ENCODE results near the gene SERHL2. TPM values are rescaled to one million over a fixed set of nuclear protein-coding genes. Genes with fewer than 3 reads are reported as not detected.
"Not testable (repeated sequence)": the region's sequence is repeated elsewhere in the genome, so short reads cannot be mapped to it uniquely, and the experiment has no call there.

The SERHL2 gene
- total RNA-seq, 2 experiments from 2014 or later = 1.1 to 1.4 TPM

GRCh38 chr22:42536166-42536565 lies 17.6 kb upstream of the SERHL2 start:
- ATAC-seq (no peak), DNase-seq (no peak)
- Mint-ChIP-seq H3K4me1 (ENCODE audit: low read depth) (peaks cover 27% of the 10 kb centered on the region), H3K4me3 (no peak overlapping the region), H3K27ac (no peak overlapping the region), H3K9me3 (no peaks in the 10 kb centered on the region), H3K27me3 (peaks cover 2% of the 10 kb centered on the region), H3K36me3 (ENCODE audit: low read depth) (no peaks in the 10 kb centered on the region)
- no peak for TF ChIP-seq CTCF (IDR thresholded peaks at IDR 0.05)
- CTCF ChIA-PET = no interaction called here
- POLR2A ChIA-PET = interaction anchor here (0.9 kb wide), 1 partner anchor 9 kb away, joined by 3 read pairs; no protein-coding TSS in a partner anchor
- intact Hi-C loops (cut with micrococcal nuclease) = no loop called here

GRCh38 chr22:42536634-42537033 lies 17.1 kb upstream of the SERHL2 start:
- POLR2A ChIA-PET = interaction anchor here (0.9 kb wide), 1 partner anchor 9 kb away, joined by 3 read pairs; no protein-coding TSS in a partner anchor
- H3K36me3 Mint-ChIP-seq (ENCODE audit: low read depth); H3K27me3 Mint-ChIP-seq; DNase-seq; CTCF ChIA-PET; H3K4me3 Mint-ChIP-seq; H3K9me3 Mint-ChIP-seq; H3K27ac Mint-ChIP-seq; ATAC-seq; intact Hi-C loops (cut with micrococcal nuclease): not testable (repeated sequence)
- H3K4me1 Mint-ChIP-seq (ENCODE audit: low read depth) = peaks cover 27% of the 10 kb centered on the region

GRCh38 chr22:42537199-42537831 lies 16.4 kb upstream of the SERHL2 start:
- H3K36me3 Mint-ChIP-seq (ENCODE audit: low read depth); H3K27me3 Mint-ChIP-seq; H3K9me3 Mint-ChIP-seq; intact Hi-C loops (cut with micrococcal nuclease); CTCF ChIA-PET; H3K4me3 Mint-ChIP-seq: not testable (repeated sequence)
- ATAC-seq (peak; percentile 76), DNase-seq (peak; percentile 22)
- Mint-ChIP-seq H3K27ac (peak overlapping the region; percentile 57), H3K4me1 (ENCODE audit: low read depth) (peaks cover 26% of the 10 kb centered on the region)
- POLR2A ChIA-PET = interaction anchor here (0.9 to 1.2 kb wide), 2 partner anchors 10 to 77 kb away, joined by 3 read pairs; partner anchors contain the start of gene POLDIP3

- POLR2A ChIA-PET = not testable (repeated sequence)
Measured at GRCh38 chr22:42539236-42539771, 14.5 kb upstream of the SERHL2 start.

GRCh38 chr22:42544686-42545085 lies 9.1 kb upstream of the SERHL2 start:
- ChIA-PET CTCF (interaction anchor here (1.9 kb wide), 1 partner anchor 16 kb away, joined by 5 read pairs; no protein-coding TSS in a partner anchor), POLR2A (interaction anchor here (1.3 kb wide), 1 partner anchor 70 kb away, joined by 3 read pairs; the partner anchor contains the start of gene POLDIP3)
- Mint-ChIP-seq H3K9me3 (no peaks in the 10 kb centered on the region), H3K27ac (no peak overlapping the region), H3K36me3 (ENCODE audit: low read depth) (no peaks in the 10 kb centered on the region), H3K4me3 (no peak overlapping the region), H3K27me3 (no peaks in the 10 kb centered on the region), H3K4me1 (ENCODE audit: low read depth) (no peaks in the 10 kb centered on the region)
- DNase-seq = no peak
- no peak for TF ChIP-seq CTCF (IDR thresholded peaks at IDR 0.05)
- ATAC-seq = no peak
- intact Hi-C loops (cut with micrococcal nuclease) = no loop called here

More at GRCh38 chr22:42539236-42539771, 14.5 kb upstream of the SERHL2 start:
- H3K27ac Mint-ChIP-seq; H3K27me3 Mint-ChIP-seq; H3K9me3 Mint-ChIP-seq; H3K4me3 Mint-ChIP-seq; DNase-seq; H3K36me3 Mint-ChIP-seq (ENCODE audit: low read depth); intact Hi-C loops (cut with micrococcal nuclease): not testable (repeated sequence)
- ATAC-seq = peak; percentile 68
- peaks cover 12% of the 10 kb centered on the region for H3K4me1 Mint-ChIP-seq (ENCODE audit: low read depth)
- CTCF ChIA-PET = interaction anchor here (1.1 kb wide), 1 partner anchor 22 kb away, joined by 3 read pairs; no protein-coding TSS in a partner anchor

GRCh38 chr22:42547562-42547961 lies 6.2 kb upstream of the SERHL2 start:
- Mint-ChIP-seq H3K4me1 (ENCODE audit: low read depth) (peaks cover 8% of the 10 kb centered on the region), H3K27ac (no peak overlapping the region), H3K36me3 (ENCODE audit: low read depth) (no peaks in the 10 kb centered on the region), H3K4me3 (no peak overlapping the region), H3K27me3 (no peaks in the 10 kb centered on the region), H3K9me3 (no peaks in the 10 kb centered on the region)
- intact Hi-C loops (cut with micrococcal nuclease) = no loop called here
- ChIA-PET POLR2A (no interaction called here), CTCF (interaction anchor here (1.0 kb wide), 1 partner anchor 13 kb away, joined by 3 read pairs; no protein-coding TSS in a partner anchor)
- no peak for TF ChIP-seq CTCF (IDR thresholded peaks at IDR 0.05)
- no peak for DNase-seq
- ATAC-seq = no peak

GRCh38 chr22:42548126-42548525 lies 5.6 kb upstream of the SERHL2 start:
- intact Hi-C loops (cut with micrococcal nuclease) = not testable (repeated sequence)

More at GRCh38 chr22:42548126-42548525, 5.6 kb upstream of the SERHL2 start:
- CTCF ChIA-PET = interaction anchor here (0.9 to 1.0 kb wide), 2 partner anchors 13 to 22 kb away, joined by 3 read pairs; no protein-coding TSS in a partner anchor
- H3K27me3 Mint-ChIP-seq; H3K4me3 Mint-ChIP-seq; H3K4me1 Mint-ChIP-seq (ENCODE audit: low read depth); POLR2A ChIA-PET; ATAC-seq; H3K9me3 Mint-ChIP-seq; H3K36me3 Mint-ChIP-seq (ENCODE audit: low read depth); H3K27ac Mint-ChIP-seq; DNase-seq: not testable (repeated sequence)
